Measurements from ENCODE around the gene RIPPLY2.

RIPPLY2 gene

DNA sequence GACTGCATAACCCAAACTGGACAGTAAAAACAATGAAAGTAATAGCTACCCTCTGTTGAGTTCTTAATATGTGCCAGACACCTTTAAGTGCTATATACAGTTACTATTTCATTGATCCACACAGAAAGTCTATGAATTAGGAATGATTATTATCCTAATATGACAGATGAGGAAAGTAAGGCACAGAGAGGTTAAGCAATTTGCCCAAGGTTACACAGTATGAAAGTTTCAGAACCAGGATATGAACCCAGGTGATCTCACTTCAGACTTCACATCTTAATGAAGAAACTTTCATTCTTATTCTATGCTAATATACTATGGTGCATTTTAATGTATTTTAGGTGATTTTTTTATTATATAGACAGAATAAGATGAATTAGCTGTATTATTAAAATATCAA, 40.6 kb upstream of the RIPPLY2 start:
- no peaks in the 10 kb centered on the region for H3K4me1 ChIP-seq (ENCODE audit: low read depth, poor library complexity, severe bottlenecking)
- no peak overlapping the region for H3K4me2 ChIP-seq
- no peaks in the 10 kb centered on the region for H3K27me3 ChIP-seq (ENCODE audit: insufficient read depth, low read depth)
- no peak overlapping the region for H3K4me3 ChIP-seq (IDR thresholded peaks at IDR 0.05; ENCODE audit: insufficient read depth, low read depth, low read length)
- H3K36me3 ChIP-seq (ENCODE audit: insufficient read depth) = no peaks in the 10 kb centered on the region
- no peak overlapping the region for H2AFZ ChIP-seq (ENCODE audit: low read depth)
- no peak overlapping the region for H3K9ac ChIP-seq
- no peaks in the 10 kb centered on the region for H4K20me1 ChIP-seq (ENCODE audit: insufficient read depth)
- H3K27ac ChIP-seq = no peak overlapping the region
- H3K79me2 ChIP-seq (ENCODE audit: insufficient read depth, low read depth) = no peaks in the 10 kb centered on the region
- TF ChIP-seq, protein P1, sequence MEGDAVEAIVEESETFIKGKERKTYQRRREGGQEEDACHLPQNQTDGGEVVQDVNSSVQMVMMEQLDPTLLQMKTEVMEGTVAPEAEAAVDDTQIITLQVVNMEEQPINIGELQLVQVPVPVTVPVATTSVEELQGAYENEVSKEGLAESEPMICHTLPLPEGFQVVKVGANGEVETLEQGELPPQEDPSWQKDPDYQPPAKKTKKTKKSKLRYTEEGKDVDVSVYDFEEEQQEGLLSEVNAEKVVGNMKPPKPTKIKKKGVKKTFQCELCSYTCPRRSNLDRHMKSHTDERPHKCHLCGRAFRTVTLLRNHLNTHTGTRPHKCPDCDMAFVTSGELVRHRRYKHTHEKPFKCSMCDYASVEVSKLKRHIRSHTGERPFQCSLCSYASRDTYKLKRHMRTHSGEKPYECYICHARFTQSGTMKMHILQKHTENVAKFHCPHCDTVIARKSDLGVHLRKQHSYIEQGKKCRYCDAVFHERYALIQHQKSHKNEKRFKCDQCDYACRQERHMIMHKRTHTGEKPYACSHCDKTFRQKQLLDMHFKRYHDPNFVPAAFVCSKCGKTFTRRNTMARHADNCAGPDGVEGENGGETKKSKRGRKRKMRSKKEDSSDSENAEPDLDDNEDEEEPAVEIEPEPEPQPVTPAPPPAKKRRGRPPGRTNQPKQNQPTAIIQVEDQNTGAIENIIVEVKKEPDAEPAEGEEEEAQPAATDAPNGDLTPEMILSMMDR (conservative IDR thresholded peaks at IDR 0.05; ENCODE audit: low read depth, low read length) = no peak

DNA sequence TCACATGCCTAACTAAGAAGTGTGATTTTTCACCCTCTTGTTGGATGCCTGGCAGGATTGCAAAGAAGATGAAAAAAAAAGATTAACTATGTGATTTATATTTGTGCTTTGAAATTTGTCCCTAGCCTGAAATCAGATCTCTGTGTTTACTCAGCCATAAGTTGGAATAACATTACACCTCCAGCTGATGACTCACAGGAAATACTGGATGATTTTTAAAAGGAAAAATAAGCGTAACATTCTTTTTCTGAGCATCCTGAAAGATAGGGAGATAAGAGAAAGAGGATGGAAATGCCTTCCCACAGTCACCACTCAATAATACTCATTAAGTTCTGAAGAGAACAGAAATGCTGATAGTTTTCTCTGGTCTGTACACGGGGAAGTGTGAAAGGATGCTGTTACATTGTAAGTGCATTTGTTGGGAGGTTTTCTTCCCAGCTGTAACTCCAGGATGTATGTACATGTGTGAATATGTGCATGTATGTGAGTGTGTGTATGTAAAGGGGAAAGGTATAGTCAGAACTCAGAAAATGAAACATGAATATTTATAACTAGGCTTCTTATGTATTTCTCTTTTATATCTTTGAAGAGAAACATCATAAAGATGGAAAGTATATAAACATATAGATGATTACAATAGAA, 37.4 kb upstream of the RIPPLY2 start:
- Histone ChIP-seq H3K27ac (no peak overlapping the region), H3K27me3 (ENCODE audit: insufficient read depth, low read depth) (no peaks in the 10 kb centered on the region), H4K20me1 (ENCODE audit: insufficient read depth) (no peaks in the 10 kb centered on the region), H3K4me3 (IDR thresholded peaks at IDR 0.05; ENCODE audit: insufficient read depth, low read depth, low read length) (no peak overlapping the region), H3K4me2 (no peak overlapping the region), H3K9ac (no peak overlapping the region), H3K79me2 (ENCODE audit: insufficient read depth, low read depth) (no peaks in the 10 kb centered on the region), H3K36me3 (ENCODE audit: insufficient read depth) (no peaks in the 10 kb centered on the region), H3K4me1 (ENCODE audit: low read depth, poor library complexity, severe bottlenecking) (no peaks in the 10 kb centered on the region), H2AFZ (ENCODE audit: low read depth) (no peak overlapping the region)
- TF ChIP-seq, protein P1 (conservative IDR thresholded peaks at IDR 0.05; ENCODE audit: low read depth, low read length) = no peak

DNA sequence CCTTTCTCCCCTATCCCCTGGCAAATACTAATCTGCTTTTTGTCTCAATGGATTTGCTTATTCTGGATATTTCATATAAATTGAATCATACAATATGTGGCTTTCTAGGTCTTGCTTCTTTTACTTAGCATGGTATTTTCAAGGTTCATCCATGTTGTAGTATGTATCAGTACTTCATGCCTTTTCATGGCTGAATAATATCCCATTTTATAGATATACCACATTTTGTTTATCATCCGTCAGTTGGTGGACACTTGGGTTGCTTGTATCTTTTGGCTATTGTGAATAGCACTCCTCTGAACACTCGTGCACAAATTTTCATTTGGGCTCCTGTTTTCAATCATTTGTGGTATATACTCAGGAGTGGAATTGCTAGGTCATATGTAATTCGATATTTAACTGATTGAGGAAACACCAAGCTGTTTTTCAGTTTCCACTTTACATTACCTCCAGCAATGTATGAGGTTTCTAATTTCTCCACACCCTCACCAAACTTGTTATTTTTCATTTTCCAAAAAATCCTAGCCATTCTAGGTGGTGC, 30.5 kb upstream of the RIPPLY2 start:
- Histone ChIP-seq H3K79me2 (ENCODE audit: insufficient read depth, low read depth) (no peaks in the 10 kb centered on the region), H3K4me2 (no peak overlapping the region), H3K9ac (no peak overlapping the region), H3K27me3 (ENCODE audit: insufficient read depth, low read depth) (no peaks in the 10 kb centered on the region), H3K4me1 (ENCODE audit: low read depth, poor library complexity, severe bottlenecking) (no peaks in the 10 kb centered on the region), H2AFZ (ENCODE audit: low read depth) (no peak overlapping the region), H4K20me1 (ENCODE audit: insufficient read depth) (no peaks in the 10 kb centered on the region), H3K4me3 (IDR thresholded peaks at IDR 0.05; ENCODE audit: insufficient read depth, low read depth, low read length) (no peak overlapping the region), H3K27ac (no peak overlapping the region), H3K36me3 (ENCODE audit: insufficient read depth) (no peaks in the 10 kb centered on the region)
- TF ChIP-seq, protein P1 (conservative IDR thresholded peaks at IDR 0.05; ENCODE audit: low read depth, low read length) = no peak

DNA sequence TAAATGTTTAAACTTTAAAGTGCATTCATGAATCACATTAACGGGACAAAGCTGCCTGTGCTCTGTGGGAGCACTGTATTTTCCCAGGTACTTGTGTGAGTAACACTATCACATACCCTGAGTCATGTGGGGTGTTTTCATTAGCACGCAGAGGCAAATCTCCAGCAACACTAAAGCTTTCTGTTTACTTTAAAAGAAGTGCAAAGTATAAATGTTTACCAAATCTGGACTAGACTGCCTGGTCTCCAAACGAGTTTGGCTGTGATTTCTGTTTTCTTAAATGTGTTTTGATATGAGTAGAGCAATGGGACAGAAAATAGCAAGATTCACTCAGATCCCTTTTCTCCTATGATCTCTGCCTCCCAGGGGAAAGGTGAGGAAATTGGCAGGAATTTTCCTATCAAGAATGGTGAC, 28.8 kb upstream of the RIPPLY2 start:
- H3K4me3 ChIP-seq (IDR thresholded peaks at IDR 0.05; ENCODE audit: insufficient read depth, low read depth, low read length) = no peak overlapping the region
- H3K79me2 ChIP-seq (ENCODE audit: insufficient read depth, low read depth) = no peaks in the 10 kb centered on the region
- no peak overlapping the region for H2AFZ ChIP-seq (ENCODE audit: low read depth)
- TF ChIP-seq, protein P1 (conservative IDR thresholded peaks at IDR 0.05; ENCODE audit: low read depth, low read length) = no peak
- H3K27ac ChIP-seq = no peak overlapping the region
- no peak overlapping the region for H3K9ac ChIP-seq
- H4K20me1 ChIP-seq (ENCODE audit: insufficient read depth) = no peaks in the 10 kb centered on the region
- no peaks in the 10 kb centered on the region for H3K27me3 ChIP-seq (ENCODE audit: insufficient read depth, low read depth)
- H3K4me1 ChIP-seq (ENCODE audit: low read depth, poor library complexity, severe bottlenecking) = no peaks in the 10 kb centered on the region
- H3K4me2 ChIP-seq = no peak overlapping the region
- H3K36me3 ChIP-seq (ENCODE audit: insufficient read depth) = no peaks in the 10 kb centered on the region

All from KMS-11 (cell line).